Activated CD8-positive, alpha-beta memory T cell treated with anti-CD3 and anti-CD28 coated beads for 1 hour (primary cell): Measurements from ENCODE around the gene ARHGAP26.

Experiments
- DNase-seq, 2 donors: peaks; one replicate each; pipeline ENCODE4 v3.0.0-alpha.2; 2020; ENCODE audit warnings: low read depth in 1 of 2; ENCODE audit errors: extremely low read depth in 1 of 2

The ARHGAP26 gene

DNA sequence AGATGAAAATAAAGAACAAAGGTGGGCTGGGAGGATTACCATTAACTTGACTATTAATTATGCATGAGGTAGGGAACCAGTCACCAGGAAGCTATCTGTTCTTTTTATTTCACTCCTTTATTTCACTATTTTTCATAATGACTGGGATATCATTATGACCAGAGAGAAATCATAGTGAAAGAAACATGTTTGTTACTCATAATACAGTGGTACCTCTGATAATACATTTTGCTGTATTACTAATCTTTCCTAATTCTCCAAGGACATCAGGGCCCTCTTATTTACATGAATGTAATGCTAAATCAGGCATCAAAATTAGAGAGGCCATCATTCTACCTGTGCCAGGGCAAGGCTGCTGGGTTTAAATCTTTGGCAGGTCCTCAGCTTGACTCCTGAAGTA is 379.6 kb downstream of the ARHGAP26 start:
- DNase-seq: no peak

GRCh38 chr5:143151056-143151700 is 381.0 kb downstream of the ARHGAP26 start:
- DNase-seq: no peak

GRCh38 chr5:143152445-143152844 is 382.3 kb downstream of the ARHGAP26 start:
- no peak for DNase-seq

GRCh38 chr5:143153332-143154119 is 383.3 kb downstream of the ARHGAP26 start:
- no peak for DNase-seq

DNA sequence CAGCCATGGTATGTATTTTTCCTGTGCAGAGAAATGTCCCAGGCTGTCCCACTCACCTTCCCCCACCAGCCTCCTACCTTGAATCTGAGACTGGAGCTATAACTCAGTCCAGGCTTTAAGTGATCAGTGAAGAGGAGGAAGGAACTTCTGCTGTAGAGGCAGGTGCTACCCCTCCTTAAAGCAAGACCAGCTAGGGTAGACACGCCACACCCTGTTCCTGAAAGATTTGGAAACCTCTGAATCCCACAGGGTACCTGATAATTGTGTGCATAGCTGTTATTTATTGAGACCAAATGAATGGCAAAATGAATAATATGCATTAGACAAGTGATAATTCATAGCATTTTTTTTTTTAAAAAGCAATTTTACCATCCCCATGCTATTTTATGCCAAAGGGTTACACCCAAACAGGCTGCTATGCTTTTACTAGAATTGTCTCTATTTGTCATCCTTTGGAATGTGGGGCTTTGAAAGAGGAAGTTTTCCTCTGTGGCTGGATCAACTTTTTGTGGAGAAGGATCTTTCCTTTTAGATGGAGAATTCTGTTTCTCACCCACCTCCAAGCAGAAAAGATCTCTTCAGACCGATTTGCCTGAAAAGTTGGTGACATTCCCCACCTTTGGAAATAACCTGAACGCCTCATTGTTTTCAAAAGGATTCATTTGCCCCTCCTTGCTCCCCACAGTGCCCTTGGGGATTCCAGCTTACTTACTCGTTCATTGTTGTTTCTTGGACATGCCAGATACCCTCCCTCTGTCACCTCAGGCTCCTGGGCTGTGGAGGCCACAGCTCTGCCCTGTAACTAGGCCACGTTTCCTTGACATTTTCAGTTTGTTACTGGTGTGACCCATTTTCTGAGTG is 384.6 kb downstream of the ARHGAP26 start:
- DNase-seq: no peak

DNA sequence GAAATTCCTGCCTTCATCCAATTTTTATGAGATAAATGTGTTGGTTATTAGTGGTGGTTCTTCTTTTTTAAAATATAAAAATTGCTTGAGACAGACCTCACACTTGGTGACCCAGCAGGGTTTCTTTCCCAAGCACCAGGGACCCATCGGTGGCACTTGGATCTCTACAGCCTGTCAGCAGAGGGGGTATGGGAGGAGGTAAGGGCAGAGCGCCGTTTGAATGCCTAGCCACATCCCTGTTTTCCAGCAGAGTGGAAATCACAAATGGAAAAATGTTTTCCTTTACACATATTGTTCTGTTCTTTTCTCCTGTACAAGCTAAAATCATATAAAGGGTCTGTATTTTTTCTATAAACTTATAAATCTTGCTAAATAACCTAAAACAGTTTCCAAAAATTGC is 385.3 kb downstream of the ARHGAP26 start:
- DNase-seq: no peak

- no peak for DNase-seq
Measured at GRCh38 chr5:143156086-143156485, 385.9 kb downstream of the ARHGAP26 start.

- no peak for DNase-seq
Measured at GRCh38 chr5:143156572-143156971, 386.4 kb downstream of the ARHGAP26 start.

DNA sequence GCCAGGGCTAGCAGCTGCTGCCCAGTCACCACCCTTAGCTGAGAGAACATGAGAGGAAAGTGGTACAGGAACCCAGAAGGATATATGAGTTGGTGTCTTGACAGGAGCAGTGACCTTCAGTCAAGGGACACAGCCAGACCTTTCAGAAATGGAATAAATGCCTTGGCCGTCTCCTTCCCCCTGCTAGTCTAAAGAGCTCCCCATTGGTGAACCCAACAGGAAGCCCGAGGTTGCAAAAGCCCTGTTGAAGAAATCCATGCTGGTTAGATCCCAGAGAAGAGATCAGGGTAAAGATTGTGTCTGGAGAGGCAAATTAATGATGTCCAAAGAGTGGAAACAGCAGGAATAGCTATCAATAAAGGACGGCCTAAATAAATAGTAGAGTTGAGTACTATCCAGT is 388.9 kb downstream of the ARHGAP26 start:
- DNase-seq: no peak

DNA sequence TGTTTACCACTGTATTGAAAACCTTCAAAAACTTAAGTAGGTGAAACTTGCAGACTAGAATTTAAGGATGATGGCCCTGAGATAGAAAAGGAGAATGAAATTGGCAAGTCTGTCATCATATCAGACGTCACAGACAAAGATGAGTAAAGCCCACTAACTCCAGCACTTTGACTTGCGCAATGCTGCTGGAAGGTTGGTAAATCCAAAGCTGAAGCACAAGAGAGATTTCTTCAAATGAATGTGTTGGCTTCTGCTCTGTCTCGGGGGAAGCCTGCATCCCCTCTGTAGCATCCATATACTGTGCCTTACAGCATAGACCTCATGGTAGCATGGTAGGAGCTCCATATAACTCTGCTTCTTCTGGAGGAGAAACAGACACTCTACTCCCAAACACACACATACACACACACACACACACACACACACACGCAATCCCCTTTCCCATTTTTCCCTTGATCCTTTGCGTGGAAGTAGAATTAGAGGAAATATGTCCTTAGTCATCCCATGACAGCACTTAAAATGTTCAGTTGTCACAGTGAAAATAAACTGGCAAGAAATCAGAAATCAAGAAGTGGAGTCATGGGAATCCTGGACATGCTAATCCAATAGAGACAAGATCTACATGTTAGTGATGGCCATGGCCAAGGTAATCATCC is 391.8 kb downstream of the ARHGAP26 start:
- no peak for DNase-seq

GRCh38 chr5:143162810-143163209 is 392.6 kb downstream of the ARHGAP26 start:
- DNase-seq: no peak

DNA sequence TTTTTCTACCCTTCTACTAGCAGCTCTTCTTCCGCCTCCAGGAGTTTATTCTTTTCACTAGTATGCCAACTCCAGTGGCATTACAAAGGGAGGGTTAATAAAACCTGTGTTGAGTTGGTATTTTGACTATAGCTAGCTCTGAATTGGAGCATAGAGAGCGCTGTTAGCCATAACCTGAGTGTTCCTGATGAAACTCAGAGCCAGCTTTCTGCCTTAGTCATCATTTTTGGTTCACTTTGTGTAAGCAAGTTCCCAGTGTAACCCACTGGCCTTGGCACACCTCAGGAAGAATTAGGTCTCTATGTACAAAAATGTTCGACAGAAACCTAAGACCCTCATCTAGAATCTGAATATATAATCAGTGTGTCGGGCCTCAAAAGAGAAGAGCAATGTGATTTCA is 394.4 kb downstream of the ARHGAP26 start:
- DNase-seq: no peak

DNA sequence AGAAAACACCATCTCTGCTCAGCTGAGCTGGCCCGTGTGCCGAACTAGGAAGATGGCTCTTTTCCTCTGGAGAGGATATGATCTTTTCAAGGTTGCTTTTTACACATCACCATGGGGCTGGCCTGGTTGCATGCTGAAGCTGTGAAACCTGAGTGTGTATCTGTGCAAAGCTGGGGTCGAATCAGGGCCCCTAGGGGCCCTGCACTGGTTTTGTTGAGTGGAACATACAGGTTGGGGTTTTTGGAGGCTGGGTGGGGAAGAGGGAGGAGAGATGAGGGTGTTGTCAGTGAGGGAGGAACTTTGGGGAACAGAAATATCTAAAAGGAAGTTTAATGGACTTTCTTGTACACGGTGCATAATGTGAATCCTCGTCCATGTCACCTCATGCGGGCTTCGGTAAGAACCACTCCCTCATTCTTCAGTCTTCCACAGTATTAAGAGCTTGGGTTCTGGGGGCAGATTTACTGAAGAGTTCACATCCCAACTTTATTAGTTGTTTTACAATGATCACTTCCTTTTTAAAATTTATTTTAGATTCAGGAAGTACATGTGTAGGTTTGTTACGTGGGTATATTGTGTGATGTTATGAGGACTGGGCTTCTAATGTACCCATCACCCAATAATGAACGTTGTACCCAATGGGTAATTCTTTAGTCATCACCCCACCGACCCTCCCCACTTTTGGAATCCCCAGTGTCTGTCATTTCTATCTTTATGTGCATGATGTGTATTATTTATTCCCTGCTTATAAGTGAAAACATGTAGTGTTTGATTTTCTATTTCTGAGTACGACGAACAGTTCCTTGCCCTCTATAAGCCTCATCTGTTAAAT is 395.1 kb downstream of the ARHGAP26 start:
- DNase-seq: no peak

- DNase-seq: no peak
Measured at GRCh38 chr5:143166090-143166489, 395.9 kb downstream of the ARHGAP26 start.

DNA sequence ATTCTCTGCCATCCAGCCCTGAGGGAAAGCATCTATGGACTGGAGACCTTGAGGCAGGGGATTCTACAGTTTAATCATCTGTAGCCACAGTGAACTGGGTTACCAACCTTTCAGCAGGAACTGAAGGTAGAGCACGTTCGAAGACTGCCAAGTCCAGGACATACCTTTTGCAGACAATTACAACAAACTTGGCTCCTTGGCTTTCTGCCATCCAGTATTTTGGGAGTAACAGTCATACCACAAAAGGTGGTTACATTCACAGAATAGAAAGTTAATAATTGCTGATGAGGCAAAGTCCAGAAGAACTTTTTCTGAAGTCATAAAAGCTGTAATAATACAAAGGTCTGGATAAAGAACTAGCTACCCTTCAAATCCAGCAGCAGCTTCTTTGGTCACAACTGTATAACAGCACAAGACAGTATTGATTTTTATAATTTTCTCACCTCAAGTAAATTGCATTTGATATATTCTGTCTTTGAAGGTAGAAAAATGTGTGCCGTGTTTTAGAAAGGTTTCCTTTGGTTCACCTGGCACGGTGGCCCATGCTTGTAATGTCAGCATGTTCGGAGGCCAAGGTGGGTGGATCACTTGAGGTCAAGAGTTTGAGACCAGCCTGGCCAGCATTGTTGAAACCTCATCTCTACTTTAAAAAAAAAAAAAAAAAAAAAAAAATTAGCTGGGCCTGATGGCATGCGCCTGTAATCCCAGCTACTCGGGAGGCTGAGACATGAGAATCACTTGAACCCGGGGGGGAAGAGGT is 396.7 kb downstream of the ARHGAP26 start:
- no peak for DNase-seq

DNA sequence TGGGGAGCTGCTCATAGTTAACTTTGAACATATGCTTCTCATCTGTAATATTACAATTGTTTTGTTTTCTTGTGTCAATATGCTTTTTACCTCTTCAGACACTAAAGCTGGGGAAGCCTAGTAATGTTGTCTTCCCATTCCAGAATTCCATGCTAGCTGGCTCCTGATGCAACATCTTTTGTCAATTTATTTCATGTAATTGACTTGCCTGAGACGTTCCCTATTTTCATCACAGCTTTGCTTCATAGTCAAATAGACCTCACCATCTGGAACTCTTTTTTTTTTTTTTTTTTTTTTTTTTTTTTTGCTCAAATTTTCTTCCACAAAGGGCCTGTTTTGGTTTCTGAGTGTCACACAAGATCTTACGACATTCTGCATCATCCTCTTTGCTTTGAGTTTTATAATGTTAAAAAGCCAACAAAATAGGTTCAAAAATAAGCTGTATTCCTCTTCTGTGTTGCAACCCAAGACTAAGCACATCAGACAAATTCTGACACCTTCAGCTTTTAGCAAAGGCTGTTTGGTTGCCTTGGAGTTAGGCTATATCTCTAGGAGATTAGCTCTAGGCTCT is 398.1 kb downstream of the ARHGAP26 start:
- DNase-seq: no peak

DNA sequence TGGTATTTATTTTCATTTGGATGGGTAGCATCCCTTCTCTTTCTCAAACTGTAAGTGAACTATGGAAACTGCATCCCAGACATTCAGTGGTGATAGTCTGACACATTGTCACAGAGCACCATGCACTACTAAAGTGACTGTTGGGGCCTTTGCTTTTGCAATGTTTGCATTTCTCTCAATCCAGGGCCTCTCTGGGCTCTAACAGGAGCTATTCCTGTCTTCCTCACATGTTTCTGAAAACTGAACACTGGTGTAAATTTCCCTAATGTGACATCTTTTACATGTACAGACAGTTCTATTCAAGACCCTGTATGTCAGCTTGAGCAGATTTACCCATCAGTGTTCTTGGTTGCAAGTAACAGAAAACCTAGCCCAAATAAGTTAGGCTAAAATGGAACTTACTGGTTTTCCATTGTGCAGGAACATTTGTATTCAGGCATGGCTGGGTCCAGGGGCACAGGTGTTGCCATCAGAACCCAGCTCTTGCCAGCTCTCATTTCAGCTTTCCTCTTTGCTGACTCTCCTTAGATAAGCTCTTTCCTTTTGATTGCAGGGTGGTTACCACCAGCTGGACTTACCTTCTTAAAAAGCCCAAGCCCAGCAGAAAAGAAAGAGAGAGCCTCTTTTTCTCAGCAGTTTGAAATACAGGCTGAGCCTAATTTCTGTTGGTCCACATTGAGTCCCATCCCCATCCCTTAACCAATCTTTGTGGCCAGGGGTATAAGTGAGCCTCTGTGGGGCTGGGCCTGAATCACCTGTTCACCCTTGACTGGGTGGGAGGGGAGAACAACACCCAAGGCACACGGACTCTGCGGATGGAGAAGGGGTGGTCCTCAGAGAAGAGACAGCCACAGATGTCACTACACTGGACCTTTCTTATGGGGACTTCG is 399.0 kb downstream of the ARHGAP26 start:
- DNase-seq: no peak

- DNase-seq: no peak
Measured at GRCh38 chr5:143170104-143170503, 399.9 kb downstream of the ARHGAP26 start.
